HG02642 (cell line): ENCODE results near the gene MEGF11.

Source experiments
- ATAC-seq: cut with Tn5 transposase; IDR thresholded peaks from one replicate; pipeline ENCODE4 v1.9.1; 2021; ENCODE audit warnings: mild to moderate bottlenecking; ENCODE audit not compliant: unreplicated experiment, poor library complexity

MEGF11 gene

DNA sequence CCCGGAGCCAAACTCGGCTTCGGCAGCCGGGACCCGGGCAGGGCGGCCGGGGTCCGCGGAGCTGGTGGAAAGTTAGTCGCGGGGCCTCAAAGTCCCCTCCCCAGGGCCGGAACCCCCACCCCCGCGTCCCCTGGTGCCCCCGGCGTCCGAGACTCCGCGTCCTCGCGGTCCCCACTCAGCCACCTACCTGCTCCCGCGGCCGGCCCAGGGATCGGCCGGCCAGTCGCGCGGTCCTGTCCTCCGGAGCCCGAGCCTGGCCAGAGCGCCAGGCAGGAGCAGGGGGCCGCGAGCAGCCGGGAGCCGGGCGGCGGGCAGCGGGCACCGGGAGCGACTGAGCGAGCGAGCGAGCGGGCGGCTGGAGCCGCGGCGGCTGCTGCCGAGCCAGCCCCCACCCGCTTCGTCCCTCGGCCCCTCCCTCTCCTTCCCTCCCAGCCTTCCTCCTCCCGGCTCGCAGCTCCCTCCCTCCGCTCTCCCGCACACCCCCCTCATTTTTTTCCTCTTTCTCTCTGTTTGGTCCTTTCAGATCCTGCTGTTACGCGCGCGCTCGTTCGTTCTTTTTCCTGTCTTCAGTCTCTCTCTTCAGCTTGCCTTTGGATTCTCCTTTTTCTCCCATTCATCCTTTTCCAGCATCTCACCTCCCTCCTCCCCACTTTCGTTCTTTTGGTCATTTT lies at the start of gene MEGF11:
MEGF11 (minus strand) TSS at position 333 of the 671 bp plus-strand sequence. CDS start 125,347 bp downstream, outside the sequence.
- no peak for ATAC-seq

DNA sequence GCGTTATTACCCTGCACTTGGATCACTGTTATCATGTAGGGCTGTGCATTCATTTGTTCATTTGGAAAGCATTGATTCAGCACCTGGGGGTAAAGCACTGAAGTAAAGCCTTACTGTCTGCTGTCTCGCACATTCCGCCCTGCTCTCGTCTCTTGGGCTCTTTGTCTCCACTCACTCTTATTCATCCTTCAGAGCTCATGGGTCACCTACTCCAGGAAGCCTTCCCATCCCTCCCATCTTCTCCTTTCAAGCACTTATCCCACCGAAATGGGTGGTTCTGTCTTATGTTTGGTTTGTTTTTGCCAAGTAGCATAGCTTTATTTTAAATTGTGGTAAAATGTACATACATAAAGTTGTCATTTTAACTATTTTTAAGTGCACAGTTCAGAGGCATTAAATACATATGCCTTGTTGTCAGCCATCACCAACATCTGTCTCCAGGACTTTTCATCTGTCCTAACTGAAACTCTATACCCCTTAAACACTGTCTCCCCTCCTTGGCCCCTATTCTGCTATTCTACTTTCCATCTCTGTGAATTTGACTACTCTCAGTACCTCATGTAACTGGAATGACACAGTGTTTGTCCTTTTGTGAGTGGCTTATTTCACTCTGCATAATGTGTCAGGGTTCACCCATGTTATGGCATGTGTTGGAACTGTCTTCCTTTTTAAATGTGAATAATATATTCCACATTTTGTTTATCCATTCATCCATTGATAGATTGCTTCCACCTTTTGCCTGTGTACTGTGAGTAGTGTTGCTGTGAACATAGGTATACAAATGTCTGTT lies 49.1 kb upstream of the MEGF11 start:
- ATAC-seq, result no peak

DNA sequence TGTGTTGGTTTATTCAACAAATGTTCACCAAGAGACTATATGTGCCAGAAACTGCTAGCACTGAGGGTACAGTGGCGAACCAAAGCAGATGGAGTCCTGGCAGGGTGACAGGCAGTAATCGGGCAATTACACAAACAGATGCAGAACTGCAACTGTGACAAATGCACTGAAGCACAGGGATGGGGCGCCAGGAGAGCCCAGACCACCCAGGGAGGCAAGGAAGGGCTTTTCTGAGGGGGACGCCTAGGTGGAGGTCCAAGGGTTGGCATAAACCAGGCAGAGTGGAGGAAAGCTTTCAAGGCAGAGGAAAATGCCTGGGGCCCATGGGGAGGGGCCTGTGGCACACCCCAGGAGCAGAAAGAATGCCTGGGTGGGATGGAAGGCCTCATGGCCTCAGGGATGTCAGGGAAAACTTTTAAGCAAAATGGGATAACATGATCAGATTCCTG lies 45.3 kb upstream of the MEGF11 start:
- ATAC-seq, result no peak

DNA sequence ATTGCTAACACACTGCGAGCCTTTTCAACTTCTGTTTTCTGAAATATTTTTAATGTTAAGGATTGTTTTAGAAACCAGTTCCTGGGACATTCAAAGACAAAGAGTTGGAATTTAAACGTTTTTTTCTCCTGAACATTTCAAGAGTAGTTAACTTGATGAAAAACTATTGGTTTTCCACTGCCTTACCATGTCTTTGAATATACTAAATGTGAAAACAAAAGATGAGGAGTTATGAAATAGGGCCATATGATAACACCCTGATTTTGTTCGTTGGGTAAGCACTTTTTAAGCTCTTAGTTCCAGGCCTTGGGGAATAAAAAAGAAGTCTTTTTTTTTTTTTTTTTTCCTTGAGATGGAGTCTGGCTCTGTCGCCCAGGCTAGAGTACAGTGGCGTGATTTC lies 42.6 kb upstream of the MEGF11 start:
- ATAC-seq, result no peak

DNA sequence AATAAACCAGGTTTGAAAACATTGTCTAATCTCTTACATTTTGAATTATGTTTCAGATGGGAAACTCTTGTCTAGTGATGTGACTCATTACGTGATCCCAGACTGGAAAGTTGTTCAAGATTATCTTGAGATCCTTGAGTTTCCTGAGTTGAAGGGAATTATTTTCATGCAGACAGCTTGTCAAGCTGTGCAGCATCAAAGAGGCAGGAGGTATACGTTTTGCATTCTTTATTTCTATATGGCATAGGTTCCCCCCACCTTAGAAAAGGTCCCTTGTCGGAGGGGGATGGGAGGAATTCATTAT lies 41.3 kb upstream of the MEGF11 start:
- ATAC-seq, result no peak

DNA sequence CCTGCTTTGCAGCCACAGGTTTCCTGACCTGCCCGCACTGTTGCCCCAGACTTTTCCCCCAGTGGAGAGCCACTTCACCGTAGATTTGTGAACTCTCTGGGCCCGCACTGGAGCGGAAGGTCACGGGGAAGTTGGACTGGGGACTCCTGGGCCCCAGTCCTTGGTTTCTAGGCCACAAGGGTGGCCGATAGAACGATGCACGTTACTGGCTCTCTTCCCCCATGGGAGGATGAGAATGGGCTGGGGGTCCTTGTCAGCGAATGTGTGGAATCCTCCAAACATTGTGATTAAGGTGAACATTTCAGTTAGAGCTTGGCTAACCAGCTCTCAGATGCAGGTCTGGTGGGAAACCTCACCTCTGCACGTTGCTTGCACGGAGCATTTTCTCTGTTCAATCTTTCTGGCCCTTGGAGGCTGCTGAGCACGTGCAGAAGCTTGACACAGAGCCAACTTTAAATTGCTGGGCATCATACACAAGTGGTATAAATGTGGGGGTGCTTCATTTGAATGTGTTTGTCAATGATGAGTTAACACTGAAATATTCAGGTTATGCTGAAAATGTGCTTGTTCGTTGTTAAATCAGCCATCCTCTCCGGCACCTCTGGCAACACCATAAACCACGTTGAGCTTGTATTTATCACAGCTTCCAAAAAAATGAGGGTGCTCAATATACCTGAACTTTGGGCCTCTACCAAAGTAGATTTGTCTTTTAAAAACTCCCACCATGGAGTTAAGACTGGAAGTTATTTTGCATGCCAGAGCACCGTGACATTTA lies 40.8 kb upstream of the MEGF11 start:
- ATAC-seq, result peak; percentile 13

DNA sequence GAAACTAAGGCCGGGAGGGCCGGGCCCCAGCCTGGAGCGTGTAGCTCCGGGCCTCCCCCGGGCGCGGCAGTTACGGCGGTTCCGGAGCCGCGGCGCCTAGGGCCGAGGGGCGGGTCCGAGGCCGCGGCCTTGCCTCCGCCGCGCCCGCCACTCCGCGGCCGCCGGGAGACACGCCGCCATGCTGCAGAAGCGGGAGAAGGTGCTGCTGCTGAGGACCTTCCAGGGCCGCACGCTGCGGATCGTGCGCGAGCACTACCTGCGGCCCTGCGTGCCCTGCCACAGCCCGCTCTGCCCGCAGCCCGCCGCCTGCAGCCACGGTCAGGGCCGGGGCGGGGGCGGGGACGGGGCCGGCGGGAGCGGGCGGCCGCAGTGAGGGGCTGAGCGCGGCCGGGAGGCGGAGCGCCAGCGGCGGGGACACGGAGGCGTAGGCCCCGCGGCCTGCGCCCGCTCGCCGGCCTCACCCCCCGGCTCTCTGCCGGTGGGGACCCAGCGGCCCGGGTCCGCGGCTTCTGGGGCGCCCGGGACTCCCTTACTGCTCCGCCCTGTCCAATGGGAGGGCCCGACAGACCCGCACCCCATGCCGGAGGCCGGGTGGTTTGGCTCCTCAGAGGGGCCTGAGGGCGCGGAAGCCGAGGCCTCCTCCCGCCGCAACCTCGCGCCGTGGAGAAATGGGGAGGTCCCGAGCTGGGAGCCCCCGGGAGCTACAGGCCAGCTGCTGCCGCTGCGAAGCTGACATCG lies 40.0 kb upstream of the MEGF11 start, which contains the start of gene DIS3L:
DIS3L (plus strand) TSS at position 150 of the 738 bp plus-strand sequence; CDS start at position 179, 29 bp downstream.
- peak; percentile 72 for ATAC-seq

DNA sequence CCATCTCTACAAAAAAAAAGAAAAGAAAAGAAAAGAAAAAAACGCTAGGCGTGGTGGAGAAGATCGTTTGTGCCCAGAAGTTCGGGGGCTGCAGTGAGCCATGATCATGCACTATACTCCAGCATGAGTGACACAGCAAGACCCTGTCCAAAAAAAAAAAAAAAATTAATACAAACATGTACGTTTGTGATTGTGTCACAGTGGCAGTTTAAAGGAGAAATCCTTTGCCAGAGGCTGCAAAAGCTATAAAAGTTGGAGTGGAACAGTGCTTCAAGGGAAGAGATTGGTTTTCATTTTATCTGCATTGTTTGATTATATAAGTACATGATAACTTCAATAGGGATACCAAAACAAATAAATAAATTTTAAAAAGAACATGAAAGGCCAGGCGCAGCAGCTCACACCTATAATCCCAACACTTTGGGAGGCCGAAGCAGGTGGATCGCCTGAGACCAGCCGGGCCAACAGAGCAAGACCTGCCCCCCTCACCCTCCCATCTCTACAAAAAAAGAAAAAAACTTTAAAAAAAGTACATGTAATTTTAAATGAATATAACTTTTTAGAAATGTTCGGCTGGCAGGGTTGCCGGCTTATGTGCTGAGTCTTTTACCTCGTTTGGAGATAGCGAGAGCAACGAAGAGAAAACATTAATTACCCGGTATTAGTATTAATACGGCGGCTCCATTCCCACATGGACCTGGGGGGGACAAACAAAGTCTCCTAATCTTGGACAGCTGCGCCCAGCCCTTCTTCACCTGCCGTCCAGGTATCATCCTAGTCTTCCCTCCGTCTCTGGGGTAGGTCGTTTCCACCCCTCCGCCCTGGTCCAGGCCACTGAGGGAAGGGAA lies 39.2 kb upstream of the MEGF11 start:
- no peak for ATAC-seq

DNA sequence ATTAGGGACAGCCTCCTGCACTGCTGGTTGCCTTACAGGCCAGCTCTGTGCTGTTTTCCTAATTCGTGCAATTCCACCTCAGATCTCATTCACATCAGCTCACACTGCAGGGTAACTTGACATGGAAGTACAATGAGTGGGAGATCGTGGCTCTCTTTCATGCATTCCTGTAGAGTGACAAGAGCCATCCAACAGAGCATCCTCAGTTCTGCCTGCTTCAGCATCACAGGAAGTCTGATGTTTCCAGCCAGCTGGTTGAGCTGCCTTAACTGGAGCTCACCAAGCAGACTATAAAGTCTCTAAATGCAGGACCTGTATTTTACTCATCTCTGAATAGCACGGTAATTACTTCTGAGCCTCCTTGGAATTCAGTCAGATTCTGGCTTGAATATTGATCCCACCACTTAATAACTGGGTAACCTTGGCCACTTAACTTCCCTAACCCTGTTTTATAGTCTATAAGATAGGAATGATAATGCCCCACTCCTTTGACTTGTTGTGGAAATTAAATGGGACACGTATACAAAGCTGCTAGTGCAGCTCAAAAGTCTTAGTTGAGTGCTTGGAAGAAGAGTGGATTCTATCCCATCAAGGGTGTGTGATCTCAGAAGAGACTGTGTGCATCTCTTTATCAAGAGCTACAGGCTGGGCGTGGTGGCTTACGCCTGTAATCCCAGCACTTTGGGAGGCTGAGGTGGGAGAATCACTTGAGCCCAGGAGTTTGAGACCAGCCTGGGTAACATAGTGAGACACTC lies 38.4 kb upstream of the MEGF11 start:
- ATAC-seq, result no peak

DNA sequence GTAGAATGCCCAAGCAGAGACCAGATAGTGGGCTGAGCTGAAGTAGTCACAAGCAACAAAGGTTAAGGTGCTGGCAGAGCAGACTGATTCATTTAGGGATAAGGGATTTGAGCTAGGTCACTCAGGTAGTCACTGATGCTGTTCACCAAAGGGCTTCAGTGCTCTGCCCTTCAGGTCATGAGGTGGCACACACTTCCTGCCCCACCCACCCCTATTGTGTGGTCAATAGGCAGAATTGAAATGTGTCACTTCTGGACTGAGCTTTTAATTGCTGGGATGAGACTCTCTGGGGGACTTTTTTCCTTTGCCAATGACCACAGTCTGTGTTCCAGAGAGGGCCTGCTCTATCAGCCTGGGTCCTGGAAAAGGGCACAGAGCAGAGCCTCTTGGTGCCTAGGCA lies 37.0 kb upstream of the MEGF11 start:
- no peak for ATAC-seq

DNA sequence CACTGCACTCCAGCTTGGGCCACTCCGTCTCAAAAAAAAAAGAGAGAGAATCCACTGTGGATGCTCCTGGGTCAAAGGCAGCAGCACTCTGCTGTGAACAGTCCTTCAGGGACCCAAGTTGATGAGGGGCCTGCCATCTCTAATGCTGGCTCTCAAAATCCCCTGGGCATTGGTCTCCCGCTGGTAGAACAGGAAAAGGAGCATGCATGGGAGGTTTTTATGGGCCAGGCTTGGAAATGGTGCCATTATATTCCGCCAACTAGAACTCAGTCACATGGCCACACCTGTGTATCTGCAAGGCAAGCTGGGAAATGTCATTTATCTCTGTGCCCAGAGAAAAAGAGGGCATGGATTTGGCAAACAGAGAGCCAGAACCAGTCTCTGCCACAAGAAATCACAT lies 36.5 kb upstream of the MEGF11 start:
- no peak for ATAC-seq

DNA sequence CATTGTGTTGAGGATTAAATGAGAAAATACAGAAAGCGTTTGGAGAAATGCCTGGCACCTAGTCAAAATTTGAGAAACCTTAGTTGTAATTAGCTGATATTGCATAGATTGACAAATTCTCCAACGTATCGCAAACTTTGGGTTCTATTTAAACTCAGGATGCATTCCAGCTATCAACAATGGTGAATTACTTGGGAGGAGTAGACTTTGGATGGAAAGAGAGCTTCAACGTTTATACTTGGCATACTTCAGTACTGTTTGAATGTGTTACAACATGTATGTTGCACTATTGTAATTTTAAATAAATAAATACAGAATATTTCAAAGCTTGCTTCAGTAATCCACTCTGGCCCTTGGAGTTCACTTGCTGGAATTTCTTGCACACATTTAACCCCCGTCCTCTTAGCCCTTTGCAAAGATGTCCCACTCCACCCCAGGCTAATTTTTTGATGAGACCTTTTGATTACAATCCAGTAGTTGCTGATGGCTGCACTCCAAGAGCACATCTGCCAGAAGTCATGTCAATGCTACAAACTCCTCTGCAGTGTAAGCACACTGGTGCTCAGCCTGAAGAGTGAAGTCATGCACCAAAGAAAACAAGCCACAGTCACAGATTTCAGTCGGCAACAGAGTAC lies 35.1 kb upstream of the MEGF11 start:
- no peak for ATAC-seq

DNA sequence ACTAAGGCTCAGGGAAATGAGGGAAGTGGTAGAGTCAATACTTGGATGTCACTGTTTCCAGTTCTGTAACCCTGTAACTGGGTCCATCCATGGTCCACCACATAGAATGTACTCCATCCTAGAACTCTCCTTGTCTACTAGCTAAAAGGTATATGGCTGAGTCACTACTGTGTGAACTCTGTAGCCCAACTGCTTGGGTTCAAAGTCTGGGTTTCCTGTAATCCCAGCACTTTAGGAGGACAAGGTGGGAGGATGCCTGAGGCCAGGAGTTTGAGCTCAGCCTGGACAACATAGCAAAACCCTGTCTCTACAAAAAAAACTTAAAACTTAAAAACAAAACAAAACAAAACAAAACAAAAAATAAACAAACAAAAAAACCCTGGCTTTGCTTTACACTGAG lies 34.5 kb upstream of the MEGF11 start:
- ATAC-seq, result no peak

DNA sequence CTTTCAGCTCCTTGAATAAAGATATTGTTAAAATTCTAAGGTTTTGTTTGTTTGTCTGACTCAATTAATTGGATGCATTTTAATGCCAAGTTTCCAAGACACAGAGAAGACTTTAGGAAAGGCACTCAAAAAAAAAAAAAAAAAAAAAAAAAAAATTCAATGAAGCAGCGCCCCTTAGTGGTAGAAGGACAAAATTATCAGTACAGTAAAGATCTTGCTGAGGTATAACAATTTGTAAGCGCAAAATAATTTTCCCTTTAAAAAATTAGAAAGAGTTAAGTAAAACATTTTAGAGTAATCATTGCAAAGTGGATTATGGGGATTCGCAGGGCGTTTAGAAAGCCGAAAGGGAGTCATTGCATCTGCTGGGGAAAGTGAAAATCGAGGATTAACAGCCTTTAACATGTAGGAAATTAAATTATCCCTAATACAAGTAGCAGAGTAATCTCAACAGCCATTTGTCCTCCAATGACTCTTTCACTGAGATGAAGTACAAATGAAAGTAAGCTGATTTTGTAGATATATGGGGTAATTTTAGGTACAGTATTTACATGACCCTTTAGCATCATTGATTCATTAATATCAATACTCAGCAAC lies 34.0 kb upstream of the MEGF11 start:
- ATAC-seq, result no peak

DNA sequence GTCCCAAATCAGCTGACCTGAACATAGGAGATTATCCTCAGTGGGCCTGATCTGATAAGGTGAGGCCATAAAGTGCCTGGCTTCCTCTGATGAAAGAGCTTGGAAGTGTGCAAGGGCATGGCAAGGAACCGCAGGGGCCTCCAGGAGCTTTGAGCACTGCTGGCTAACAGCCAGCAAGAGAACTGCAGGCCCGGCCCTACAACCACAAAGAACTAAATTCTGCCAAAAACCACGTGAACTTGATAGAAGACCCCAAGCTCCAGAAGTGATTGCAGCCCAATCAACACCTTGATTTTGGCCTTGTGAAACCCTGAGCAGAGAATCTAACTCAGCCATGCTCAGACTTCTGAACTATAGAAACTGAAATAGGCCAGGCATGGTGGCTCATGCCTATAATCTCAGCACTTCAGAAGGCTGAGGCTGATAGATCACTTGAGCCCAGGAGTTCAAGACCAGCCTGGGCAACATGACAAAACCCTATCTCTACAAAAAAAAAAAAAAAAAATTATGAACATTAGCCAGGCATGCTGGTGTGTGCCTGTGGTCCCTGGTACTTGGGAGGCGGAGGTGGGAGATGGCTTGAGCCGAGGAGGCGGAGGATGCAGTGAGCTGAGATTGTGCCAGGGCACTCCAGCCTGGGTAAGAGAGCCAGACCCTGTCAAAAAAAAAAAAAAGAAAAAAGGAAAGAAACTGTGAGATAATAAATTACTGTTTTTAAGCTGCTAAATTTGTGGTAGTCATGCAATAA lies 32.2 kb upstream of the MEGF11 start:
- no peak for ATAC-seq

DNA sequence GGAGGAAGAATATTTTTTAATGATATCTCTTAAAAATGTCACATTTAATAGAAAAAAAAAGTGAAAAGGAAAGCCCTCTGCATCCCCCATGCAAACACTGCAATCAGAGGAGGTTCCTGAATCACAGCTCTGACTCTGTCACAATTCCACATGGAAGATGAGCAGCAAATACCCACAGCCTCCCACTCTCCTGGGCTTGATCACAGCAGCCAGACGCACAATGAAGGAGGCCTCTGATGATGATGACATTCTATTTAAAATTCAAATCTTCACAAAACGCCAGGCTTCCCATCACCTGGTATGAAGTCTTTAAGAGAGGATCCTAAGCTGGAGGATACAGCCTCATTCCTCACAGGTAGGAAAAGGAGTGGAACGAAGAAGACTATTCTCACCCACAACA lies 30.7 kb upstream of the MEGF11 start:
- no peak for ATAC-seq

DNA sequence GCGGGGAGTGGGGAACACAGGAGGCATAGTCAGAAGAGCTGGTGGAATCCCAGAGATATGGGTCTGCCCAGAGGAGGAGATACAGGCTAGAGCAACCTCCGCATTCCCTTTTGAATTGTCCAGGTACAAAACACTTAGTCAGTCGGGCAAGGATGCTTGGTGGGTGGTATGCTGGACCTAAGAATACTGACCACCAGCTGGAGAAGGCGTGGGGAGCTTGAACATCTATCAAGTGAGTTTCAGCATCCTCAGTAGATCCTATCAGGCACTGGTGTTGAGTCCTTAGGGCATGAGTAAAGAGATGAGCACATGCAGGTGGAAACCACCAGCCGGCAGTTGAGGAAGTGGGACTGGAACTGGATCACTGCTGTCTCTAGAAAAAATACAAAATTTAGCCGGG lies 25.1 kb upstream of the MEGF11 start:
- ATAC-seq, result no peak
